Measurements from ENCODE around the gene TNFRSF8. TPM values are rescaled to one million over a fixed set of nuclear protein-coding genes. Genes with fewer than 3 reads are reported as not detected.

TNFRSF8 gene
- total RNA-seq, 2 experiments from 2014 or later = 1.5 to 1.8 TPM

DNA sequence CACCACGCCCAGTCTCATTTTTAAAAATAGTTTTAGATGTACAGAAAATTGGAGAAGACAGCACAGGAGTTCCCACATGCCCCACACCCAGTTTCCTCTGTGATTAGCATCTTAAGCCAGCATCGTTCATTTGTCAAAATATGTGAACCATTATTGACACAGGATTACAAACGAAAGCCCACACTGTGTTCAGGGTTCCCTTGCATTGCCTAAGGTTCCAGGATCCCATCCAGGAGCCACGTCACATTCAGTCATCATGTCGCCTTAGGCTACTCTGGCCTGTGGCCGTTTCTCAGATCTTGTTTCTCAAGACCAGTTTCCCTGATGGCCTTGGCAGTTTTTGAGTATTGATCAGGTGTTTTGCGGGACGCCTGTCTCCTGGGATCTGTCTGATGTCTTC lies 69.0 kb downstream of the TNFRSF8 start:
- H3K4me1 Mint-ChIP-seq (ENCODE audit: low read depth) = peaks cover 48% of the 10 kb centered on the region
- H3K27me3 Mint-ChIP-seq = no peaks in the 10 kb centered on the region
- TF ChIP-seq, protein P1, sequence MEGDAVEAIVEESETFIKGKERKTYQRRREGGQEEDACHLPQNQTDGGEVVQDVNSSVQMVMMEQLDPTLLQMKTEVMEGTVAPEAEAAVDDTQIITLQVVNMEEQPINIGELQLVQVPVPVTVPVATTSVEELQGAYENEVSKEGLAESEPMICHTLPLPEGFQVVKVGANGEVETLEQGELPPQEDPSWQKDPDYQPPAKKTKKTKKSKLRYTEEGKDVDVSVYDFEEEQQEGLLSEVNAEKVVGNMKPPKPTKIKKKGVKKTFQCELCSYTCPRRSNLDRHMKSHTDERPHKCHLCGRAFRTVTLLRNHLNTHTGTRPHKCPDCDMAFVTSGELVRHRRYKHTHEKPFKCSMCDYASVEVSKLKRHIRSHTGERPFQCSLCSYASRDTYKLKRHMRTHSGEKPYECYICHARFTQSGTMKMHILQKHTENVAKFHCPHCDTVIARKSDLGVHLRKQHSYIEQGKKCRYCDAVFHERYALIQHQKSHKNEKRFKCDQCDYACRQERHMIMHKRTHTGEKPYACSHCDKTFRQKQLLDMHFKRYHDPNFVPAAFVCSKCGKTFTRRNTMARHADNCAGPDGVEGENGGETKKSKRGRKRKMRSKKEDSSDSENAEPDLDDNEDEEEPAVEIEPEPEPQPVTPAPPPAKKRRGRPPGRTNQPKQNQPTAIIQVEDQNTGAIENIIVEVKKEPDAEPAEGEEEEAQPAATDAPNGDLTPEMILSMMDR (IDR thresholded peaks at IDR 0.05) = no peak
- intact Hi-C loops (cut with micrococcal nuclease) = no loop called here
- no peak for DNase-seq
- ChIA-PET CTCF (interaction anchor here (0.8 to 0.9 kb wide), 2 partner anchors 10 to 25 kb away, joined by 3 to 6 read pairs; no protein-coding TSS in a partner anchor), POLR2A (interaction anchor here (0.7 to 1.6 kb wide), 2 partner anchors 33 to 224 kb away, joined by 3 to 6 read pairs; no protein-coding TSS in a partner anchor)
- no peaks in the 10 kb centered on the region for H3K9me3 Mint-ChIP-seq
- ATAC-seq = no peak
- no peaks in the 10 kb centered on the region for H3K36me3 Mint-ChIP-seq (ENCODE audit: low read depth)
- no peak overlapping the region for H3K4me3 Mint-ChIP-seq
- H3K27ac Mint-ChIP-seq = peak overlapping the region; percentile 42

DNA sequence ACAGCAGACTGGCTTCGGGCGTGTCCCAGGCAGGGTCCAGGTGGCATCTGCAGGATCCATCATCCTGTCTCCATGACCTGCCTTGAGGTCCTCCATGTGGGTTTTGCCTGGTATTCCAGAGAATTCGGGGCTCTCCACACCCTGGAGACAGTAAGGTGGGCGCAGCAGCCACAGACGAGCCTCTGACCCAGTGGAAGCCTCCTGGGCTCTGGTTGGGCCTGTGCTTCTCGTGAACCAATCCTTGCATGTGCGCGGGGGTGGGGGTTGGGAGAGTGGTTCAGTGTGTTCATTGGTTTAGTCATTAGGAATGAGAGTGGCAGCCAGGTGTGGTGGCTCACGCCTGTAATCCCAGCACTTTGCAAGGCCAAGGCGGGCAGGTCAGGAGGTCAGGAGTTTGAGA lies 71.6 kb downstream of the TNFRSF8 start:
- Mint-ChIP-seq H3K4me1 (ENCODE audit: low read depth) (peaks cover 28% of the 10 kb centered on the region), H3K4me3 (no peak overlapping the region), H3K27ac (no peak overlapping the region), H3K27me3 (no peaks in the 10 kb centered on the region), H3K36me3 (ENCODE audit: low read depth) (no peaks in the 10 kb centered on the region), H3K9me3 (no peaks in the 10 kb centered on the region)
- intact Hi-C loops (cut with micrococcal nuclease) = no loop called here
- POLR2A ChIA-PET = interaction anchor here (0.6 to 1.6 kb wide), 7 partner anchors 10 to 44 kb away, joined by 3 to 4 read pairs (median 3); no protein-coding TSS in a partner anchor
- CTCF ChIA-PET = interaction anchor here (0.7 to 1.7 kb wide), 5 partner anchors 10 to 21 kb away, joined by 3 to 11 read pairs (median 3); no protein-coding TSS in a partner anchor
- no peak for DNase-seq
- ATAC-seq = no peak
- TF ChIP-seq, protein P1 (IDR thresholded peaks at IDR 0.05) = no peak

DNA sequence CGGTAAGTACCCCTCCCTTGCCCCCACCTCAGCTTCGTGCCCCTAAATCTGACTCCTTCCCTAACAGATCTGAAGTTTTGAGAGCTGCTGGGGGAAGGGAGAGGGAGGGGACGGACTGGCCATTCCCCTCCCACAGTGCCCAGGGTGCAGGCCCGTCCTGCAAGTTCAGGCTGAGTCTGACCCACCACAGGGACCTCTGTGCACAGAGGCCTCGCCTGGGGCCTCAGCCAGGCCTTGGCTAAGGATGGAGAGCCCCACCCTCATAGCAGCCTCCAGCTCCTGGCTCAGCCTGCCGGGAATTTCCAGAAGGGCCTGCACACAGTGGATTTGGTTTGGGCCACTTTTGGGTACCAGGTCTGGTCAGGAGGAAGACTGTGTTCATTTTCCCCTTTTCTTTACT lies 72.5 kb downstream of the TNFRSF8 start:
- no peak overlapping the region for H3K27ac Mint-ChIP-seq
- intact Hi-C loops (cut with micrococcal nuclease) = no loop called here
- DNase-seq (no peak), ATAC-seq (no peak)
- CTCF ChIA-PET = interaction anchor here (1.1 kb wide), 1 partner anchor 20 kb away, joined by 3 read pairs; no protein-coding TSS in a partner anchor
- TF ChIP-seq, protein P1 (IDR thresholded peaks at IDR 0.05) = no peak
- no peaks in the 10 kb centered on the region for H3K36me3 Mint-ChIP-seq (ENCODE audit: low read depth)
- H3K4me1 Mint-ChIP-seq (ENCODE audit: low read depth) = peaks cover 22% of the 10 kb centered on the region
- POLR2A ChIA-PET = interaction anchor here (0.6 to 1.4 kb wide), 4 partner anchors 9 to 15 kb away, joined by 4 read pairs; no protein-coding TSS in a partner anchor
- no peaks in the 10 kb centered on the region for H3K27me3 Mint-ChIP-seq
- H3K9me3 Mint-ChIP-seq = no peaks in the 10 kb centered on the region
- H3K4me3 Mint-ChIP-seq = no peak overlapping the region

DNA sequence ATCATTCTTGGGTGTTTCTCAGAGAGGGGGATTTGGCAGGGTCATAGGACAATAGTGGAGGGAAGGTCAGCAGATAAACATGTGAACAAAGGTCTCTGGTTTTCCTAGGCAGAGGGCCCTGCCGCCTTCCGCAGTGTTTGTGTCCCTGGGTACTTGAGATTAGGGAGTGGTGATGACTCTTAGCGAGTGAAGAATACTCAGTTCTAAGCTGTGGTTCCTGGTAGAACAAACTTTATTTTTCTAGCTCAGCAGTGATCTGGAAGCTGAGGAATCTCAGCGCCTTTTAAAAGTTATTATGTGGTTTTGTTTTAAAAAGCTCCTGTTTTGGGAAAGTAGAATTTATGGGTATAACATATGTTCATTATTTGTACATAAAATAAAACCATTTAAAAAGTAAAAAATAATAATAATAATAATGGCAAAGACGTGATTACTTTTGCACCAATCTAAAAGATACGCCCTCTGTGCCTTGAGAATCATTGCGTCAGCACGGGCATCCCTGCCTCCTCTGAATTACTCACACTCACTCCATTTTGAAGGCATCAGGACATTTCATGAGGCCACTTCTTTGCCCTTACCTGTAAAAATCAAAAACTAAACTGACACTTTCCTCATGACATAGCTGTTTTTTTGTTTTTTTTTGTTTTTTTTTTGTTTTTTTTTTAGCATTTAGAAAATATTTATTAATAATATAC lies 74.0 kb downstream of the TNFRSF8 start:
- DNase-seq = no peak
- POLR2A ChIA-PET = interaction anchor here (1.1 to 1.8 kb wide), 4 partner anchors 13 to 49 kb away, joined by 4 to 5 read pairs (median 4); no protein-coding TSS in a partner anchor
- CTCF ChIA-PET = interaction anchor here (1.3 to 4.0 kb wide), 2 partner anchors 9 to 12 kb away, joined by 4 to 38 read pairs; no protein-coding TSS in a partner anchor
- no peak overlapping the region for H3K27ac Mint-ChIP-seq
- no peaks in the 10 kb centered on the region for H3K36me3 Mint-ChIP-seq (ENCODE audit: low read depth)
- TF ChIP-seq, protein P1 (IDR thresholded peaks at IDR 0.05) = no peak
- no peak overlapping the region for H3K4me3 Mint-ChIP-seq
- no peaks in the 10 kb centered on the region for H3K27me3 Mint-ChIP-seq
- intact Hi-C loops (cut with micrococcal nuclease) = no loop called here
- ATAC-seq = no peak
- no peaks in the 10 kb centered on the region for H3K9me3 Mint-ChIP-seq
- H3K4me1 Mint-ChIP-seq (ENCODE audit: low read depth) = peaks cover 17% of the 10 kb centered on the region
